ENCODE measurements around the gene GDPGP1. TPM values are rescaled to one million over a fixed set of nuclear protein-coding genes. Genes with fewer than 3 reads are reported as not detected.

GDPGP1 gene
- total RNA-seq, 2 donors from 2014 or later: 4.8 to 5.4 TPM

DNA sequence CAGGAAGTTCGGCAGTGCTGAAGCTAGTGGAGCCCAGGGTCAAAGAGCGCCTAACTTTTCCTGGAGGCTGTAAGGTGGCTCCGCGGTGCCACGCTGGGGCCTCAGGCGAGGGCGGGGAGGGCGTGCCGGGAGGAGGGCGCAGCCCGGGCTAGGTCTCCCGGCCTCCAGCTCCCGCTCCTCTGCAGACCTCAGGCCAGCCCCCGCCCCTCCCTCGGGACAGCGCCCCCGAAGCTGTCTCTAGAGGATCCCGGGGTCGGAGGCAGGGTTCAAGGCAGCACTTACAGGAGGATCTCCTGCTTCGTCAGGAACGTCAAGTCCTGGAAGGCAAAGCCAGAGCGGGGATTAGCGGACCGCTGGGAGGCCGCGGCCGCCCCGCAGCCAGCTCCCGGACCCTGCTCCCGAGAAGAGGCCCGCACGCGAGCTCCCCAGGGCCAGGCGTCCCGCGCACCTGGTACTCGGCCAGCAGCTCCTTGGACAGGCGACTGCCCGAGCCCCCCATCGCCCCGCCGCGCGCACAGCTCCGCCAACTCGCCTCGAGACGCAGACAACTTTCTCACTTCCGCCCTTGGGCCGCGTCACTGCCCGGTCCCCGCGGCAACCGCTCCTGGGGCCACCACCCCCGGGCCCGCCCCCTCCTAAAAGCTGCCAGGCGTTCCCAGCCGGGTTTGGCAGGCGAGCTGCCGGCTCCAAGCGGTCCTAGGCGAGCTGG, 468 bp upstream of the GDPGP1 start, which contains the start of gene CIB1:
CIB1 (minus strand) TSS at position 555 of the 709 bp plus-strand sequence; CDS start at position 499, 56 bp downstream.
- Histone ChIP-seq H3K4me1 (ENCODE audit: control insufficient read depth, insufficient read depth, low read length) (no peaks in the 10 kb centered on the region), H3K4me3 (ENCODE audit: low read length) (peak within 1 kb of the TSS; percentile 82), H3K27me3 (ENCODE audit: control insufficient read depth, insufficient read depth, low read length, poor library complexity, severe bottlenecking) (no peaks in the 10 kb centered on the region), H3K9ac (ENCODE audit: extremely low read depth, low read length, poor library complexity, severe bottlenecking) (peak within 1 kb of the TSS; percentile 67), H3K27ac (ENCODE audit: low read depth, low read length) (no peak within 1 kb of the TSS), H3K36me3 (ENCODE audit: control insufficient read depth, insufficient read depth, low read length) (no peaks in the 10 kb centered on the region), H3K9me3 (ENCODE audit: control insufficient read depth, low read length) (no peaks in the 10 kb centered on the region)
- Mint-ChIP-seq H3K27ac (peak within 1 kb of the TSS; percentile 82), H3K36me3 (ENCODE audit: low read depth) (peaks cover 12% of the 10 kb centered on the region), H3K4me1 (peaks cover 10% of the 10 kb centered on the region), H3K9me3 (no peaks in the 10 kb centered on the region), H3K27me3 (ENCODE audit: insufficient read depth) (no peaks in the 10 kb centered on the region), H3K4me3 (peak within 1 kb of the TSS; percentile 68)
- TF ChIP-seq, protein P1, sequence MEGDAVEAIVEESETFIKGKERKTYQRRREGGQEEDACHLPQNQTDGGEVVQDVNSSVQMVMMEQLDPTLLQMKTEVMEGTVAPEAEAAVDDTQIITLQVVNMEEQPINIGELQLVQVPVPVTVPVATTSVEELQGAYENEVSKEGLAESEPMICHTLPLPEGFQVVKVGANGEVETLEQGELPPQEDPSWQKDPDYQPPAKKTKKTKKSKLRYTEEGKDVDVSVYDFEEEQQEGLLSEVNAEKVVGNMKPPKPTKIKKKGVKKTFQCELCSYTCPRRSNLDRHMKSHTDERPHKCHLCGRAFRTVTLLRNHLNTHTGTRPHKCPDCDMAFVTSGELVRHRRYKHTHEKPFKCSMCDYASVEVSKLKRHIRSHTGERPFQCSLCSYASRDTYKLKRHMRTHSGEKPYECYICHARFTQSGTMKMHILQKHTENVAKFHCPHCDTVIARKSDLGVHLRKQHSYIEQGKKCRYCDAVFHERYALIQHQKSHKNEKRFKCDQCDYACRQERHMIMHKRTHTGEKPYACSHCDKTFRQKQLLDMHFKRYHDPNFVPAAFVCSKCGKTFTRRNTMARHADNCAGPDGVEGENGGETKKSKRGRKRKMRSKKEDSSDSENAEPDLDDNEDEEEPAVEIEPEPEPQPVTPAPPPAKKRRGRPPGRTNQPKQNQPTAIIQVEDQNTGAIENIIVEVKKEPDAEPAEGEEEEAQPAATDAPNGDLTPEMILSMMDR (conservative IDR thresholded peaks at IDR 0.05): peak; percentile 6
- 0% methylated on average over 16 to 63 of the region's 63 CpGs for WGBS, 2 experiments (ENCODE audit: insufficient coverage in 1 of 2, insufficient read length in 1 of 2)
- DNase-seq: peak; percentile 98

DNA sequence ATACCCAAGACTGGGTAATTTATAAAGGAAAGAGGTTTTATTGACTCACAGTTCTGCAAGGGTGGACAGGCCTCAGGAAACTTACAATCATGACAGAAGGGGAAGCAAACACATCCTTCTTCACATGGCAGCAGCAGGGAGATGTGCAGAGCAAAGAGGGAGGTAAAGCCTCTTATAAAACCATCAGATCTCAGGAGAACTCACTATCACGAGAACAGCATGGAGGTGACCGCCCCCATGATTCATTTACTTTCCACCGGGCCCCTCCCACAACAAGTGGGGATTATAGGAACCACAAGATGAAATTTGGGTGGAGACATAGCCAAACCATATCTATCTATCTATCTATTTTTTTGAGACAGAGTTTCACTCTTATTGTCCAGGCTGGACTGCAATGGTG, 5.4 kb downstream of the GDPGP1 start:
- no peak for DNase-seq
- H3K27ac Mint-ChIP-seq: no peak overlapping the region
- H3K4me1 Mint-ChIP-seq: peaks cover 6% of the 10 kb centered on the region
- TF ChIP-seq, protein P1 (conservative IDR thresholded peaks at IDR 0.05): no peak
- no peaks in the 10 kb centered on the region for H3K9me3 Mint-ChIP-seq
- H3K36me3 Mint-ChIP-seq (ENCODE audit: low read depth): peaks cover 12% of the 10 kb centered on the region
- WGBS, 2 experiments (ENCODE audit: insufficient coverage in 1 of 2, insufficient read length in 1 of 2): 95 to 100% methylated on average over 1 to 3 of the region's 3 CpGs
- Histone ChIP-seq H3K4me1 (ENCODE audit: control insufficient read depth, insufficient read depth, low read length) (no peaks in the 10 kb centered on the region), H3K4me3 (ENCODE audit: low read length) (no peak overlapping the region), H3K27me3 (ENCODE audit: control insufficient read depth, insufficient read depth, low read length, poor library complexity, severe bottlenecking) (no peaks in the 10 kb centered on the region), H3K9ac (ENCODE audit: extremely low read depth, low read length, poor library complexity, severe bottlenecking) (no peak overlapping the region), H3K9me3 (ENCODE audit: control insufficient read depth, low read length) (no peaks in the 10 kb centered on the region), H3K27ac (ENCODE audit: low read depth, low read length) (no peak overlapping the region), H3K36me3 (ENCODE audit: control insufficient read depth, insufficient read depth, low read length) (no peaks in the 10 kb centered on the region)
- no peaks in the 10 kb centered on the region for H3K27me3 Mint-ChIP-seq (ENCODE audit: insufficient read depth)
- no peak overlapping the region for H3K4me3 Mint-ChIP-seq

DNA sequence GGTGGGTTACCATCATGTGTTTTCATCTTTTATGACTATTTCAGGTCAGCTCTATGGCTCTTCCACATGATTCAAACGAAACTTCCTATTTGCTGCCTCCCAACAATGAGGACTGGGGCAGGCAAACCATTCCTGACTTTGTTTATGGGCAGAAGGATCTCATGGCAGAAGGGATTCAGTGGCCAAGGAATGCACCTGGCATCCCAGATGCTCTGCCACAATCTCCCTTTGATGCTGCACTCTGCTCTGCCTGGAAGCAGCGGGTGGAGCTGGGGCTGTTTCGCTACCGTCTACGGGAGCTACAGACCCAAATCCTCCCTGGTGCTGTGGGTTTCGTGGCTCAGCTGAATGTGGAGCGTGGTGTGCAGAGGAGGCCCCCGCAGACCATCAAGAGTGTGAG, 6.8 kb downstream of the GDPGP1 start:
- Mint-ChIP-seq H3K27ac (no peak overlapping the region), H3K4me1 (no peaks in the 10 kb centered on the region), H3K9me3 (no peaks in the 10 kb centered on the region), H3K4me3 (no peak overlapping the region), H3K36me3 (ENCODE audit: low read depth) (peaks cover 12% of the 10 kb centered on the region), H3K27me3 (ENCODE audit: insufficient read depth) (no peaks in the 10 kb centered on the region)
- H3K9ac ChIP-seq (ENCODE audit: extremely low read depth, low read length, poor library complexity, severe bottlenecking): no peak overlapping the region
- no peaks in the 10 kb centered on the region for H3K4me1 ChIP-seq (ENCODE audit: control insufficient read depth, insufficient read depth, low read length)
- no peaks in the 10 kb centered on the region for H3K36me3 ChIP-seq (ENCODE audit: control insufficient read depth, insufficient read depth, low read length)
- H3K27me3 ChIP-seq (ENCODE audit: control insufficient read depth, insufficient read depth, low read length, poor library complexity, severe bottlenecking): no peaks in the 10 kb centered on the region
- 93 to 94% methylated on average over 3 to 8 of the region's 8 CpGs for WGBS, 2 experiments (ENCODE audit: insufficient coverage in 1 of 2, insufficient read length in 1 of 2)
- no peaks in the 10 kb centered on the region for H3K9me3 ChIP-seq (ENCODE audit: control insufficient read depth, low read length)
- H3K27ac ChIP-seq (ENCODE audit: low read depth, low read length): no peak overlapping the region
- DNase-seq: no peak
- TF ChIP-seq, protein P1 (conservative IDR thresholded peaks at IDR 0.05): no peak
- H3K4me3 ChIP-seq (ENCODE audit: low read length): no peak overlapping the region

Measured in endodermal cell (in vitro differentiated cells).